ENCODE results near the gene THAP8. TPM values are rescaled to one million over a fixed set of nuclear protein-coding genes. Genes with fewer than 3 reads are reported as not detected.

THAP8 gene
- total and polyA plus RNA-seq, 2 donors (not counting 3 experiments of a cell fraction or from before 2014, with no cell fraction given) = 2.9 to 6.6 TPM

GRCh38 chr19:36090910-36091695 lies 37.0 kb upstream of the THAP8 start:
- no peaks in the 10 kb centered on the region for H3K4me1 ChIP-seq (ENCODE audit: control insufficient read depth, extremely low read depth, insufficient read depth, low read length)
- dilution Hi-C loops (cut with MboI; ENCODE audit: extremely low pct_ligation_motif_present, low sequenced_read_pairs) (no loop called here), intact Hi-C loops (cut with micrococcal nuclease) (no loop called here)
- H2AFZ ChIP-seq (ENCODE audit: low read depth, low read length) = no peak overlapping the region
- peaks cover 3 to 5% of the 10 kb centered on the region in 2 experiments for H3K36me3 ChIP-seq (ENCODE audit: control insufficient read depth in 2 of 2, extremely low read depth in 1 of 2, insufficient read depth in 2 of 2, low read length in 2 of 2)
- H3K4me2 ChIP-seq (ENCODE audit: insufficient read depth, low read length) = no peak overlapping the region
- H4K20me1 ChIP-seq (replicated peaks; ENCODE audit: control insufficient read depth, extremely low read depth, insufficient read depth, low read length) = no peaks in the 10 kb centered on the region
- no peaks in the 10 kb centered on the region for H3K9me3 ChIP-seq (replicated peaks; ENCODE audit: control insufficient read depth, insufficient read depth, low read length)
- no peak overlapping the region for H3K27ac ChIP-seq (ENCODE audit: insufficient read depth, low read depth, low read length)
- no peaks in the 10 kb centered on the region for H3K27me3 ChIP-seq (ENCODE audit: control insufficient read depth in 2 of 2, insufficient read depth in 2 of 2, low read length in 2 of 2)
- POLR2A ChIA-PET = no interaction called here
- CTCF ChIA-PET = interaction anchor here (1.5 kb wide), 1 partner anchor 30 kb away, joined by 4 read pairs; no protein-coding TSS in a partner anchor
- FAIRE-seq (no peak), DNase-seq (ENCODE audit: low read depth, low spot score) (no peak)
- BruUV-seq (replicated peaks) = no TSS peak
- no peaks in the 10 kb centered on the region for H3K9me1 ChIP-seq (replicated peaks; ENCODE audit: control insufficient read depth, extremely low read depth, insufficient read depth, low read length)
- no peak overlapping the region for H3K4me3 ChIP-seq (replicated peaks in 1 of 3; ENCODE audit: insufficient read depth in 1 of 3, low read depth in 1 of 3, low read length in 3 of 3)
- H3K9ac ChIP-seq (replicated peaks; ENCODE audit: extremely low read depth, insufficient read depth, low read length) = no peak overlapping the region
- TF ChIP-seq POLR2A (IDR thresholded peaks at IDR 0.05; ENCODE audit: low read depth, low read length) = no peak
- no peak for TF ChIP-seq MYC (IDR thresholded peaks at IDR 0.05; ENCODE audit: low read depth, low read length)
- no peak for TF ChIP-seq JUN (IDR thresholded peaks at IDR 0.05; ENCODE audit: borderline replicate concordance, insufficient read depth, insufficient read length, low read depth)
- no peak for TF ChIP-seq GATA2 (IDR thresholded peaks at IDR 0.05; ENCODE audit: insufficient read depth, insufficient read length, low read depth, low read length)
- no peak for TF ChIP-seq CTCF (IDR thresholded peaks at IDR 0.05; ENCODE audit: extremely low read depth in 1 of 2, insufficient read depth in 1 of 2, low read depth in 1 of 2, low read length in 2 of 2)
- TF ChIP-seq FOS (IDR thresholded peaks at IDR 0.05; ENCODE audit: borderline replicate concordance, insufficient read depth, low read length) = no peak
- TF ChIP-seq MAX (IDR thresholded peaks at IDR 0.05; ENCODE audit: insufficient read depth, insufficient read length) = no peak
- no peak for TF ChIP-seq EZH2 (IDR thresholded peaks at IDR 0.05; ENCODE audit: borderline replicate concordance, low read depth, low read length, severe bottlenecking)
- no peak for TF ChIP-seq POLR2AphosphoS5 (IDR thresholded peaks at IDR 0.05; ENCODE audit: insufficient read depth, low read depth, low read length)
- H3K79me2 ChIP-seq (ENCODE audit: control insufficient read depth, insufficient read depth, low read length) = no peaks in the 10 kb centered on the region
